Tibial artery (tissue), 4 donors: Measurements from ENCODE around the gene TBX4.

Source experiments
- DNase-seq, 2 donors: peaks; one replicate each; pipeline ENCODE4 v3.0.0-alpha.2; 2019
- H3K27ac ChIP-seq, 2 donors: fragments of 200-600 bp; sonication (generic) in 1 of 2; 1 replicate in 1 of 2; 2 replicates in 1 of 2; pipeline ENCODE4 v1.5.1; 2018 to 2019; ENCODE audit warnings: mild to moderate bottlenecking in 1 of 2
- H3K27me3 ChIP-seq, 2 donors: fragments of 200-600 bp; sonication (generic) in 1 of 2; one replicate each; pipeline versions ENCODE4 v1.5.1 to v1.6.0; 2016 to 2019
- H3K36me3 ChIP-seq, 3 donors: fragments of 200-600 bp; sonication (generic) in 2 of 3; one replicate each; pipeline ENCODE4 v1.5.1; 2016 to 2019; ENCODE audit warnings: mild to moderate bottlenecking in 2 of 3
- H3K4me1 ChIP-seq, 4 donors: fragments of 200-600 bp; sonication (generic) in 2 of 4; 1 replicate in 3 of 4; 2 replicates in 1 of 4; pipeline ENCODE4 v1.5.1; 2016 to 2019
- H3K4me3 ChIP-seq, 2 donors: fragments of 200-600 bp; sonication (generic) in 1 of 2; 1 replicate in 1 of 2; 2 replicates in 1 of 2; pipeline ENCODE4 v1.5.1; 2018 to 2019; ENCODE audit warnings: mild to moderate bottlenecking in 2 of 2
- H3K9me3 ChIP-seq, 3 donors: fragments of 200-600 bp; sonication (generic) in 1 of 3; one replicate each; pipeline ENCODE4 v1.5.1; 2016 to 2019
- intact Hi-C: fragments of 100-400 bp; cut with DNase I; formaldehyde crosslinking; loops from one replicate; pipeline ENCODE4 v1.15.0; 2023; ENCODE audit warnings: low total_unique reads
- TF ChIP-seq, protein P1 (sequence below), 2 experiments: fragments of 200-600 bp in 1 of 2; fragments of 450-650 bp in 1 of 2; IDR thresholded peaks; one replicate each; pipeline ENCODE4 v1.5.1; 2017 to 2019; ENCODE audit warnings: antibody characterized with exemption in 2 of 2, mild to moderate bottlenecking in 1 of 2, moderate library complexity in 1 of 2

The TBX4 gene

DNA sequence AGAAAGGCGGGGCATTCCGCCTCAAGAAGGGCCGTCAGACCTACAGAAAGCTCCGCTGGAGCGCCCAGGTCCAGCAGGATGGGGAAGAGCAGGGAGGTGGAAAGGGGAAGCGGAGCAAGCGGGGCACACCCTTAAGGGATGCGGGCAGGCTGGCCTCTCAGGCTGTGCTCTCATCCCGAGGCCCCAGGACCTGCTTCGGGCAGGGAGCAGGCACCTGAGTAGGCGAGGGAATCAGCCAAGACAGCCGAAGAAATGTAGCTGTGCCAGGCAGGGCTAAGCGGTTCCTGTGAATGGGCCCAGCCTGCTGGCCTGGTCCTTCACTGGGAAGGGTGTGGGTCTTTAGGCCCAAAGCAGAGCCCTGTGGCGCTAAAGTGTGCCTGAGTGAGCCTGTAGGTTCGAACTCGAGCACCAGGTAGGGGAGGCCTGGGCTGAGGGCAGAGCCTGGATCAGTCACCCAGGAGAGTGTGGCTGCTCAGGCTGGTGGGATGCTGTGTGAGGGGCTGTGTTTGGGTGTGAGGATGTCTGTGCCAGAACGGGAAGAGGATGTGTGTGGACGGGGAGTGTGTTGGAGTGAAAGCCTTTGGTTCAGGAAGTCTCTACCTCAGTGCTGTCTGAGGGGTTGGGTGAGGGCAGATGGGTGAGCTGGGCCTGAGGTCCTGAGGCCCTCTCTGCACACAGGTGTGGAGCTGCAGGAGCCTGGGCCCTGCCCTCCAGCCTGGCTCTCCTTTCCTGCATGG lies 3.3 kb downstream of the TBX4 start:
- Histone ChIP-seq H3K36me3 (no peaks in the 10 kb centered on the region), H3K27me3 (peaks cover 0 to 73% of the 10 kb centered on the region in 2 donors), H3K27ac (no peak overlapping the region), H3K4me3 (no peak overlapping the region), H3K4me1 (peaks cover 0 to 31% (median 16%) of the 10 kb centered on the region in 4 donors), H3K9me3 (no peaks in the 10 kb centered on the region)
- no peak for DNase-seq
- TF ChIP-seq, protein P1, sequence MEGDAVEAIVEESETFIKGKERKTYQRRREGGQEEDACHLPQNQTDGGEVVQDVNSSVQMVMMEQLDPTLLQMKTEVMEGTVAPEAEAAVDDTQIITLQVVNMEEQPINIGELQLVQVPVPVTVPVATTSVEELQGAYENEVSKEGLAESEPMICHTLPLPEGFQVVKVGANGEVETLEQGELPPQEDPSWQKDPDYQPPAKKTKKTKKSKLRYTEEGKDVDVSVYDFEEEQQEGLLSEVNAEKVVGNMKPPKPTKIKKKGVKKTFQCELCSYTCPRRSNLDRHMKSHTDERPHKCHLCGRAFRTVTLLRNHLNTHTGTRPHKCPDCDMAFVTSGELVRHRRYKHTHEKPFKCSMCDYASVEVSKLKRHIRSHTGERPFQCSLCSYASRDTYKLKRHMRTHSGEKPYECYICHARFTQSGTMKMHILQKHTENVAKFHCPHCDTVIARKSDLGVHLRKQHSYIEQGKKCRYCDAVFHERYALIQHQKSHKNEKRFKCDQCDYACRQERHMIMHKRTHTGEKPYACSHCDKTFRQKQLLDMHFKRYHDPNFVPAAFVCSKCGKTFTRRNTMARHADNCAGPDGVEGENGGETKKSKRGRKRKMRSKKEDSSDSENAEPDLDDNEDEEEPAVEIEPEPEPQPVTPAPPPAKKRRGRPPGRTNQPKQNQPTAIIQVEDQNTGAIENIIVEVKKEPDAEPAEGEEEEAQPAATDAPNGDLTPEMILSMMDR (IDR thresholded peaks at IDR 0.05), result no peak
- intact Hi-C loops, result no loop called here

DNA sequence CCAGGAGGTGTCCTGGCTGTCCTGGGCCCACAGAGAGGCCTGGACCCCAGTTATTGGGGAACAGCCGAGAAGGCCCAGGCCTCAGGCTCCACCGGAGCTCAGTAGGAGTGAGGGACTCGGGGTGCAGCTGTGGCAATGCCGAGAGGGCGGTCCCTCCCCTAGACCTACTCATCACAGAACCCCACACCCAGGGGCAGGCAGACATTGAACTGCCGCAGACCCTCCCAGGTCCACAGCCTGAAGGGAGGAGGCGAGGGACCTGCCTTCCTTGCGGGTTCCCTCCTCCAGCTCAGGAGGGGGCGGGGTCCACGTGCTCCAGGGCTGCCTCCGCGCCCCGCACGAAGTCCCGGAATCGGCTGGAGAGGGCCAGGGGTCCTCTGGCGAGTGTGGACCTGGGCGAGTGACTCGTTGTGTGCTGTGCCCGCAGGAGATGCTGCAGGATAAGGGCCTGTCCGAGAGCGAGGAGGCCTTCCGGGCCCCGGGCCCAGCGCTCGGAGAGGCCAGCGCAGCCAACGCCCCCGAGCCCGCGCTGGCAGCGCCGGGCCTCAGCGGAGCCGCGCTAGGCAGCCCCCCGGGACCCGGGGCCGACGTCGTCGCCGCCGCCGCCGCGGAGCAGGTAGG lies 3.9 kb downstream of the TBX4 start:
- H3K27ac ChIP-seq, result no peak overlapping the region
- no peaks in the 10 kb centered on the region for H3K36me3 ChIP-seq
- H3K4me1 ChIP-seq, result peaks cover 0 to 31% (median 16%) of the 10 kb centered on the region in 4 donors
- H3K27me3 ChIP-seq, result peaks cover 0 to 69% of the 10 kb centered on the region in 2 donors
- no peaks in the 10 kb centered on the region for H3K9me3 ChIP-seq
- intact Hi-C loops, result no loop called here
- H3K4me3 ChIP-seq, result no peak overlapping the region
- TF ChIP-seq, protein P1 (IDR thresholded peaks at IDR 0.05), result no peak
- DNase-seq, result no peak

DNA sequence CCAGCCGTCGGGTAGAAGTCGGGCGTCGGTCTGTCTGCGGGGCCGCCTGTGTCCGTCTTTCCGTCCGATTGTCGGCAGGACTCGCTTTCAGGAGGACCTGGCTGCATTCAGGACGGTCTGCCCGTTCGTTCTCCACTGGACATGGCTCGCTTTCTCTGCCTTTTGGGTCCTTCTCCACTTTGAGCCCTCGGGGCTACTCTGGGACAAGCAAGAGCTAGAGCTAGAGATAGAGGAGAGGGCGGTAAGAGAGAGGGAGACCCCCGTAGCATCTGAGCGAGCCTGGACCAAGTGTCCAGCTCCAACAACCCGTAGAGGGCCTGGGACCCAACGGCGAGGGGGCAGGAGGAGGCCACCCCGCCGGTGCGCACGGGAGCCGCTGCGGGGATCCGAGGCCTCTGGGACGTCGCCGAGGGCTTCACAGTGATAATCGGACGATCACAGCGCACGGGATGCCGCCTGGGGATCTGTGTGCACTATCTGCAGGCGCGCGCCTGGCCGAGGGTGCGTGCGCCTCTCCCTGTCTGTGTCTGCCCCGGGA lies 4.5 kb downstream of the TBX4 start:
- DNase-seq, result no peak
- no peaks in the 10 kb centered on the region for H3K9me3 ChIP-seq
- H3K27ac ChIP-seq, result no peak overlapping the region
- TF ChIP-seq, protein P1 (IDR thresholded peaks at IDR 0.05), result no peak
- intact Hi-C loops, result no loop called here
- peaks cover 0 to 28% (median 14%) of the 10 kb centered on the region in 4 donors for H3K4me1 ChIP-seq
- peaks cover 0 to 67% of the 10 kb centered on the region in 2 donors for H3K27me3 ChIP-seq
- no peaks in the 10 kb centered on the region for H3K36me3 ChIP-seq
- no peak overlapping the region for H3K4me3 ChIP-seq

DNA sequence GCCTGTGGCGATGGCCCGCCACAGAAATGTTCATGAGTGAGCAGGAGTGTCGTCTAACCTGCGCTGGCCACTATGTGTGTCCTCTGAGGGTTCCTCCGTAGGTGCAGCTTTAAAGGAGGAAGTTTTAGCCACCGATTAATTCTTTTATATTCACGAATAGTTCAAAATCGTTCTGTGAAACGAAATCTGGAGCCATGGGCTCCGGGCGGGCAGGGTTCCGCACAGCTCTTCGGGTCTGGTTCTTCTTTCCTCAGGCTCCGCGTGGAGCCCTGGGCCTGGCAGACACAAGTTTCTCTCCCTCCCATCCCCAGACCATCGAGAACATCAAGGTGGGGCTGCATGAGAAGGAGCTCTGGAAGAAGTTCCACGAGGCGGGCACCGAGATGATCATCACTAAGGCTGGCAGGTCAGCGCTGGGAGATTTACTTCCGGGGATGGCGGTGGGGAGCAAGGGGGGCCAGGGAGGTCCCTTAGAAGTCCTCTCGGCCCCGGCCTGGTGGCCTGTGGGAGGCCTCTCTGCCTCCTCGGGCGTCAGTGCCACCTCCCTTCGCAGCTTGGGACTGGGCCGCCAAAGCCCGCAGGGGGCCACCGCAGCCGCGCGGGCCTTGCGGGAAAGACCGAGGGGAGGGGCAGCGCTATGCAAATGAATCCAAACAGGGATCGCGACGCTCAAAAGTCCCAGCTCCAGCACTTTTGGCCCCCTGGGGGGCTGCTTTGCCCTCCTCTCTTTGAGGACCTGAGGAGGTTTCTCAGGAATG lies 5.2 kb downstream of the TBX4 start:
- TF ChIP-seq, protein P1 (IDR thresholded peaks at IDR 0.05), result no peak
- intact Hi-C loops, result no loop called here
- no peak for DNase-seq
- no peak overlapping the region for H3K27ac ChIP-seq
- no peaks in the 10 kb centered on the region for H3K36me3 ChIP-seq
- H3K4me1 ChIP-seq, result peaks cover 0 to 28% (median 14%) of the 10 kb centered on the region in 4 donors
- H3K27me3 ChIP-seq, result peaks cover 0 to 67% of the 10 kb centered on the region in 2 donors
- no peak overlapping the region for H3K4me3 ChIP-seq
- H3K9me3 ChIP-seq, result no peaks in the 10 kb centered on the region

DNA sequence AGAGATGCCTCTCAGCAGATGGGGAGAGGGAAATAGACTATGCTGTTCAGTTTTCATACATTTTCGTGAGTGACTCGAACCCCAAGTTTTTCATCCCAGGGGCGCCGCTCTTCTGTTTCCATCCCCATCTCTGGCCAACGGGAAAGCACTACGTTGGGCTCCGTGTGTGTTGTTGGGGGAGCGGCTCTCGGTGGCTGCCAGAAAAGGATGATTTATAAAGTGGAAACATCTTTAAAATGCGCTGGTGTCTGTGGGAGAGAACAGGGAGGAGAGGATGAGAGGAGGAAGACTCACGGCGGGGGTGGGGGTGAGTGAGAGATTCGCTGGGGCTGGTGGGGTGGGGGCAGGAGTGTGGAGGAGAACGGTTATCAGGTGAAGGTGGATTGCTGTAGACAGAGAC lies 5.8 kb downstream of the TBX4 start:
- Histone ChIP-seq H3K36me3 (no peaks in the 10 kb centered on the region), H3K4me3 (no peak overlapping the region), H3K27me3 (peaks cover 0 to 67% of the 10 kb centered on the region in 2 donors), H3K4me1 (peaks cover 0 to 26% (median 12%) of the 10 kb centered on the region in 4 donors), H3K9me3 (no peaks in the 10 kb centered on the region), H3K27ac (no peak overlapping the region)
- intact Hi-C loops, result no loop called here
- no peak for DNase-seq
- TF ChIP-seq, protein P1 (IDR thresholded peaks at IDR 0.05), result no peak
